ENCODE data around the gene GSG1L. TPM values are rescaled to one million over a fixed set of nuclear protein-coding genes. Genes with fewer than 3 reads are reported as not detected.

Gene GSG1L
- total RNA-seq, 1 experiment from 2014 or later, result not detected

- TF ChIP-seq CTCF (IDR thresholded peaks at IDR 0.05; ENCODE audit: unreplicated experiment), result no peak
- Mint-ChIP-seq H3K9me3 (ENCODE audit: low read depth, unreplicated experiment) (no peaks in the 10 kb centered on the region), H3K4me1 (ENCODE audit: low read depth, unreplicated experiment) (no peaks in the 10 kb centered on the region), H3K27me3 (ENCODE audit: unreplicated experiment) (peaks cover 68% of the 10 kb centered on the region), H3K4me3 (ENCODE audit: low read depth, unreplicated experiment) (no peak overlapping the region), H3K27ac (ENCODE audit: unreplicated experiment) (no peak overlapping the region), H3K36me3 (ENCODE audit: insufficient read depth, unreplicated experiment) (no peaks in the 10 kb centered on the region)
- CTCF ChIA-PET, result no interaction called here
- DNase-seq, result no peak
- no TSS peak for BruUV-seq (replicated peaks)
- intact Hi-C loops (cut with micrococcal nuclease; ENCODE audit: unreplicated experiment), result no loop called here
These were observed 62.3 kb downstream of the GSG1L start for GRCh38 chr16:28001184-28001583.

- no peaks in the 10 kb centered on the region for H3K4me1 Mint-ChIP-seq (ENCODE audit: low read depth, unreplicated experiment)
These were observed 63.0 kb downstream of the GSG1L start for GRCh38 chr16:28000314-28001169.

GRCh38 chr16:27999687-28000086, 63.8 kb downstream of the GSG1L start:
- Mint-ChIP-seq H3K27me3 (ENCODE audit: unreplicated experiment) (peaks cover 65% of the 10 kb centered on the region), H3K4me1 (ENCODE audit: low read depth, unreplicated experiment) (no peaks in the 10 kb centered on the region), H3K4me3 (ENCODE audit: low read depth, unreplicated experiment) (no peak overlapping the region), H3K36me3 (ENCODE audit: insufficient read depth, unreplicated experiment) (no peaks in the 10 kb centered on the region), H3K27ac (ENCODE audit: unreplicated experiment) (no peak overlapping the region), H3K9me3 (ENCODE audit: low read depth, unreplicated experiment) (no peaks in the 10 kb centered on the region)
- no peak for DNase-seq
- CTCF ChIA-PET, result no interaction called here
- no peak for TF ChIP-seq CTCF (IDR thresholded peaks at IDR 0.05; ENCODE audit: unreplicated experiment)
- intact Hi-C loops (cut with micrococcal nuclease; ENCODE audit: unreplicated experiment), result loop anchor here (10.0 kb wide), 1 partner anchor 75 kb away; no protein-coding TSS in a partner anchor
- BruUV-seq (replicated peaks), result no TSS peak

More at GRCh38 chr16:28000314-28001169, 63.0 kb downstream of the GSG1L start:
- Mint-ChIP-seq H3K9me3 (ENCODE audit: low read depth, unreplicated experiment) (no peaks in the 10 kb centered on the region), H3K27ac (ENCODE audit: unreplicated experiment) (no peak overlapping the region), H3K36me3 (ENCODE audit: insufficient read depth, unreplicated experiment) (no peaks in the 10 kb centered on the region), H3K4me3 (ENCODE audit: low read depth, unreplicated experiment) (no peak overlapping the region), H3K27me3 (ENCODE audit: unreplicated experiment) (peaks cover 70% of the 10 kb centered on the region)
- no peak for TF ChIP-seq CTCF (IDR thresholded peaks at IDR 0.05; ENCODE audit: unreplicated experiment)
- intact Hi-C loops (cut with micrococcal nuclease; ENCODE audit: unreplicated experiment), result no loop called here
- no TSS peak for BruUV-seq (replicated peaks)
- no peak for DNase-seq
- CTCF ChIA-PET, result no interaction called here

GRCh38 chr16:27995378-27995777, 68.1 kb downstream of the GSG1L start:
- no TSS peak for BruUV-seq (replicated peaks)
- no peak for DNase-seq
- Mint-ChIP-seq H3K27me3 (ENCODE audit: unreplicated experiment) (peaks cover 42% of the 10 kb centered on the region), H3K4me3 (ENCODE audit: low read depth, unreplicated experiment) (no peak overlapping the region), H3K9me3 (ENCODE audit: low read depth, unreplicated experiment) (peaks cover 3% of the 10 kb centered on the region), H3K4me1 (ENCODE audit: low read depth, unreplicated experiment) (no peaks in the 10 kb centered on the region), H3K27ac (ENCODE audit: unreplicated experiment) (no peak overlapping the region), H3K36me3 (ENCODE audit: insufficient read depth, unreplicated experiment) (no peaks in the 10 kb centered on the region)
- no peak for TF ChIP-seq CTCF (IDR thresholded peaks at IDR 0.05; ENCODE audit: unreplicated experiment)
- CTCF ChIA-PET, result no interaction called here
- intact Hi-C loops (cut with micrococcal nuclease; ENCODE audit: unreplicated experiment), result loop anchor here (10.0 kb wide), 1 partner anchor 71 kb away; no protein-coding TSS in a partner anchor
